Endothelial cell of umbilical vein (primary cell): ENCODE measurements around the gene LRRC52. TPM values are rescaled to one million over a fixed set of nuclear protein-coding genes. Genes with fewer than 3 reads are reported as not detected.

Source experiments
- BruUV-seq: library from RNA; stranded (reverse); fragments of 400-500 nt; replicated peaks from 2 replicates; lab custom pipeline; 2021; lab: Mats Ljungman, UMichigan
- CTCF ChIA-PET: fragments of 300-600, 350-600 bp; sonication (Branson Sonifier 250); formaldehyde crosslinking; loops from one replicate; lab custom pipeline; 2021; ENCODE audit warnings: antibody characterized with exemption, inconsistent platforms; lab: Charles Lee
- POLR2A ChIA-PET: fragments of 300-600, 350-600 bp; sonication (Branson Sonifier 250); formaldehyde crosslinking; loops from one replicate; lab custom pipeline; 2021; ENCODE audit warnings: antibody characterized with exemption, inconsistent platforms; lab: Charles Lee
- DNase-seq: peaks from one replicate; pipeline ENCODE4 v3.0.0-alpha.2; 2011; ENCODE audit warnings: low read depth, low spot score
- FAIRE-seq: peaks from 2 replicates; lab custom pipeline; 2011; peaks lifted over from hg19 to GRCh38; lab: Jason Lieb, UNC
- H2AFZ ChIP-seq: 2 replicates; pipeline ENCODE4 v1.6.0; 2012; ENCODE audit warnings: low read depth, low read length, control low read depth, inconsistent platforms
- H3K27ac ChIP-seq: 2 replicates; pipeline ENCODE4 v1.5.1; 2011; ENCODE audit warnings: low read depth, mild to moderate bottlenecking, control low read depth, low read length, moderate library complexity; ENCODE audit not compliant: insufficient read depth
- H3K27me3 ChIP-seq, 2 experiments: 2 replicates each; pipeline versions ENCODE4 v1.6.0 to v1.6.1; 2011; ENCODE audit warnings: low read length in 2 of 2, mixed read lengths in 1 of 2; ENCODE audit not compliant: control insufficient read depth in 2 of 2, insufficient read depth in 2 of 2
- H3K36me3 ChIP-seq, 2 experiments: 2 replicates in 1 of 2; 3 replicates in 1 of 2; pipeline ENCODE4 v1.5.1; 2011; ENCODE audit warnings: low read length in 2 of 2, mild to moderate bottlenecking in 1 of 2, moderate library complexity in 1 of 2; ENCODE audit not compliant: control insufficient read depth in 2 of 2, insufficient read depth in 2 of 2; ENCODE audit errors: extremely low read depth in 1 of 2
- H3K4me1 ChIP-seq: 3 replicates; pipeline ENCODE4 v1.5.1; 2011; ENCODE audit warnings: mild to moderate bottlenecking, low read length; ENCODE audit not compliant: control insufficient read depth, insufficient read depth; ENCODE audit errors: extremely low read depth
- H3K4me2 ChIP-seq: 2 replicates; pipeline ENCODE4 v1.6.1; 2011; ENCODE audit warnings: low read length, control low read depth, mixed read lengths; ENCODE audit not compliant: insufficient read depth
- H3K4me3 ChIP-seq, 3 experiments: fragments of 200-600 bp in 1 of 3; sonication (generic), shearing (Covaris generic) in 1 of 3; replicated peaks in 1 of 3; 2 replicates each; pipeline ENCODE4 v1.5.1; 2011 to 2016; ENCODE audit warnings: control low read depth in 3 of 3, low read length in 3 of 3, mild to moderate bottlenecking in 2 of 3, inconsistent platforms in 1 of 3, low read depth in 1 of 3, moderate library complexity in 1 of 3; ENCODE audit not compliant: insufficient read depth in 1 of 3
- H3K79me2 ChIP-seq: 2 replicates; pipeline ENCODE4 v1.6.0; 2012; ENCODE audit warnings: low read length, inconsistent platforms; ENCODE audit not compliant: control insufficient read depth, insufficient read depth
- H3K9ac ChIP-seq: replicated peaks from 2 replicates; pipeline ENCODE3; 2011; ENCODE audit warnings: low read length, control low read depth; ENCODE audit not compliant: insufficient read depth; ENCODE audit errors: extremely low read depth
- H3K9me1 ChIP-seq: replicated peaks from 3 replicates; pipeline ENCODE4 v1.6.0; 2011; ENCODE audit warnings: mild to moderate bottlenecking, low read length; ENCODE audit not compliant: control insufficient read depth, insufficient read depth; ENCODE audit errors: extremely low read depth
- H3K9me3 ChIP-seq: replicated peaks from 2 replicates; pipeline ENCODE4 v1.5.1; 2012; ENCODE audit warnings: low read length, inconsistent platforms; ENCODE audit not compliant: control insufficient read depth, insufficient read depth
- H4K20me1 ChIP-seq: replicated peaks from 2 replicates; pipeline ENCODE3; 2011; ENCODE audit warnings: mild to moderate bottlenecking, low read length; ENCODE audit not compliant: control insufficient read depth, insufficient read depth; ENCODE audit errors: extremely low read depth
- CTCF ChIP-seq, 2 donors: IDR thresholded peaks; 1 replicate in 1 of 2; 2 replicates in 1 of 2; pipeline ENCODE4 v1.5.1; 2011; ENCODE audit warnings: low read length in 2 of 2, mild to moderate bottlenecking in 2 of 2, moderate library complexity in 2 of 2, control low read depth in 1 of 2, inconsistent platforms in 1 of 2, low read depth in 1 of 2; ENCODE audit not compliant: insufficient read depth in 1 of 2; ENCODE audit errors: extremely low read depth in 1 of 2
- EZH2 ChIP-seq: IDR thresholded peaks from 2 replicates; pipeline ENCODE4 v1.6.1; 2012; ENCODE audit warnings: borderline replicate concordance, low read depth, mild to moderate bottlenecking, moderate library complexity, low read length, inconsistent platforms; ENCODE audit not compliant: severe bottlenecking
- FOS ChIP-seq: IDR thresholded peaks from 2 replicates; pipeline ENCODE4 v1.6.1; 2011; ENCODE audit warnings: mild to moderate bottlenecking, low read length, moderate library complexity, borderline replicate concordance; ENCODE audit not compliant: insufficient read depth
- GATA2 ChIP-seq: IDR thresholded peaks from 2 replicates; pipeline ENCODE4 v1.7.0; 2011; ENCODE audit warnings: low read depth, mild to moderate bottlenecking, moderate library complexity, mixed read lengths, low read length; ENCODE audit not compliant: insufficient read length, insufficient read depth
- JUN ChIP-seq: IDR thresholded peaks from 2 replicates; pipeline ENCODE4 v1.6.1; 2011; ENCODE audit warnings: borderline replicate concordance, low read depth; ENCODE audit not compliant: insufficient read length, insufficient read depth
- MAX ChIP-seq: IDR thresholded peaks from 2 replicates; pipeline ENCODE4 v1.6.1; 2011; ENCODE audit not compliant: insufficient read depth, insufficient read length
- MYC ChIP-seq: IDR thresholded peaks from one replicate; pipeline ENCODE4 v1.6.1; 2011; ENCODE audit warnings: mild to moderate bottlenecking, low read depth, low read length
- POLR2A ChIP-seq: IDR thresholded peaks from 2 replicates; pipeline ENCODE4 v1.6.1; 2012; ENCODE audit warnings: low read depth, mild to moderate bottlenecking, control low read depth, low read length
- POLR2AphosphoS5 ChIP-seq: IDR thresholded peaks from 2 replicates; pipeline ENCODE4 v1.6.1; 2012; ENCODE audit warnings: low read depth, mild to moderate bottlenecking, control low read depth, low read length, moderate library complexity; ENCODE audit not compliant: insufficient read depth
- dilution Hi-C: fragments of 300-500 bp; cut with MboI; formaldehyde crosslinking; loops from one replicate; pipeline ENCODE4 v1.15.0; 2019; ENCODE audit warnings: low sequenced_read_pairs; ENCODE audit not compliant: extremely low pct_ligation_motif_present
- intact Hi-C: fragments of 100-400 bp; cut with micrococcal nuclease; formaldehyde crosslinking; loops from one replicate; pipeline ENCODE4 v1.10.0; 2022
- polyA plus RNA-seq, 4 experiments: library from polyadenylated mRNA; depleted of rRNA in 3 of 4; stranded (reverse) in 3 of 4; unstranded in 1 of 4; fragments of >200 nt; gene quantifications; 2 replicates each; pipeline versions ENCODE4 v1.2.1 to v1.2.3, GENCODE V29; 2011 to 2012; ENCODE audit warnings: missing spikeins in 1 of 4
- total RNA-seq: library from RNA; stranded (reverse); gene quantifications from 2 replicates; pipeline ENCODE4 v1.2.3, GENCODE V29; 2021

Gene LRRC52
- total and polyA plus RNA-seq, 2 donors (not counting 3 experiments of a cell fraction or from before 2014, with no cell fraction given), result not detected

- Histone ChIP-seq H3K27me3 (no peaks in the 10 kb centered on the region), H3K4me2 (no peak overlapping the region), H3K79me2 (no peaks in the 10 kb centered on the region), H3K36me3 (no peaks in the 10 kb centered on the region), H4K20me1 (no peaks in the 10 kb centered on the region), H2AFZ (no peak overlapping the region), H3K9me3 (no peaks in the 10 kb centered on the region), H3K9me1 (no peaks in the 10 kb centered on the region), H3K4me3 (no peak overlapping the region), H3K9ac (no peak overlapping the region), H3K4me1 (no peaks in the 10 kb centered on the region), H3K27ac (no peak overlapping the region)
- CTCF ChIA-PET, result interaction anchor here (2.5 kb wide), 1 partner anchor 127 kb away, joined by 6 read pairs; no protein-coding TSS in a partner anchor
- DNase-seq (no peak), FAIRE-seq (no peak)
- intact Hi-C loops (no loop called here), dilution Hi-C loops (no loop called here)
- no TSS peak for BruUV-seq
- POLR2A ChIA-PET, result no interaction called here
- TF ChIP-seq MYC, result no peak
- no peak for TF ChIP-seq JUN
- no peak for TF ChIP-seq MAX
- TF ChIP-seq POLR2A, result no peak
Observed at GRCh38 chr1:165494949-165495857, 48.6 kb upstream of the LRRC52 start.

GRCh38 chr1:165495858-165496205, 48.0 kb upstream of the LRRC52 start:
- no peaks in the 10 kb centered on the region for H3K36me3 ChIP-seq
- FAIRE-seq (no peak), DNase-seq (no peak)
- no peak overlapping the region for H3K27ac ChIP-seq
- dilution Hi-C loops (no loop called here), intact Hi-C loops (no loop called here)
- H3K9ac ChIP-seq, result no peak overlapping the region
- no peaks in the 10 kb centered on the region for H3K4me1 ChIP-seq
- TF ChIP-seq MAX, result no peak
- TF ChIP-seq CTCF (IDR thresholded peaks at IDR 0.05; ENCODE audit: extremely low read depth in 1 of 2, insufficient read depth in 1 of 2, low read depth in 1 of 2, low read length in 2 of 2), result no peak
- no peak for TF ChIP-seq MYC
- no peak for TF ChIP-seq FOS
- TF ChIP-seq GATA2, result no peak
- TF ChIP-seq JUN, result no peak
- no peak for TF ChIP-seq POLR2AphosphoS5
- TF ChIP-seq EZH2, result no peak
- no peak for TF ChIP-seq POLR2A
- POLR2A ChIA-PET, result no interaction called here
- H3K4me2 ChIP-seq, result no peak overlapping the region
- no TSS peak for BruUV-seq
- no peak overlapping the region for H3K4me3 ChIP-seq
- no peaks in the 10 kb centered on the region for H3K79me2 ChIP-seq
- no peaks in the 10 kb centered on the region for H3K9me1 ChIP-seq
- no peak overlapping the region for H2AFZ ChIP-seq
- no peaks in the 10 kb centered on the region for H3K9me3 ChIP-seq
- no peaks in the 10 kb centered on the region for H3K27me3 ChIP-seq
- CTCF ChIA-PET, result interaction anchor here (2.5 kb wide), 1 partner anchor 128 kb away, joined by 6 read pairs; no protein-coding TSS in a partner anchor
- no peaks in the 10 kb centered on the region for H4K20me1 ChIP-seq
